Activated CD8-positive, alpha-beta memory T cell treated with anti-CD3 and anti-CD28 coated beads for 48 hours (primary cell): ENCODE data around the gene FBXO4.
"Not testable (repeated sequence)": the region's sequence is repeated elsewhere in the genome, so short reads cannot be mapped to it uniquely, and the experiment has no call there.

Experiments
- DNase-seq, 3 experiments: peaks; one replicate each; pipeline ENCODE4 v3.0.0-alpha.2; 2020; ENCODE audit warnings: low read depth in 2 of 3, low spot score in 2 of 3

The FBXO4 gene

GRCh38 chr5:41921874-41922273 lies 3.2 kb upstream of the FBXO4 start:
- DNase-seq: no peak

- no peak for DNase-seq
Observed at GRCh38 chr5:41924526-41924871, 582 bp upstream of the FBXO4 start.

- peak in 2 of 3 experiments; percentile 25 to 36 for DNase-seq
Observed at GRCh38 chr5:41925555-41925951, 472 bp downstream of the FBXO4 start.

- DNase-seq: no peak
Observed at GRCh38 chr5:41927604-41928003, 2.5 kb downstream of the FBXO4 start.

- DNase-seq: no peak
Observed at GRCh38 chr5:41929035-41929434, 4.0 kb downstream of the FBXO4 start.

GRCh38 chr5:41932770-41933169 lies 7.7 kb downstream of the FBXO4 start:
- DNase-seq: no peak

- no peak for DNase-seq
Observed at GRCh38 chr5:41935544-41935943, 10.5 kb downstream of the FBXO4 start.

GRCh38 chr5:41940641-41941040 lies 15.6 kb downstream of the FBXO4 start:
- no peak for DNase-seq

- not testable (repeated sequence) for DNase-seq
Observed at GRCh38 chr5:41945332-41945955, 20.4 kb downstream of the FBXO4 start.

- DNase-seq: no peak
Observed at GRCh38 chr5:41951224-41951623, 26.1 kb downstream of the FBXO4 start.

- no peak for DNase-seq
Observed at GRCh38 chr5:41954286-41954685, 29.2 kb downstream of the FBXO4 start.

- no peak for DNase-seq
Observed at GRCh38 chr5:41955432-41956024, 30.4 kb downstream of the FBXO4 start.

- no peak for DNase-seq
Observed at GRCh38 chr5:41956943-41957342, 31.9 kb downstream of the FBXO4 start.

- no peak for DNase-seq
Observed at GRCh38 chr5:41960481-41960880, 35.4 kb downstream of the FBXO4 start.

GRCh38 chr5:41961736-41962135 lies 36.7 kb downstream of the FBXO4 start:
- no peak for DNase-seq

- DNase-seq: no peak
Observed at GRCh38 chr5:41962491-41962890, 37.4 kb downstream of the FBXO4 start.

GRCh38 chr5:41966401-41967105 lies 41.5 kb downstream of the FBXO4 start:
- DNase-seq: no peak

- no peak for DNase-seq
Observed at GRCh38 chr5:41967401-41967800, 42.3 kb downstream of the FBXO4 start.

GRCh38 chr5:41968153-41968723 lies 43.2 kb downstream of the FBXO4 start:
- no peak for DNase-seq

- no peak for DNase-seq
Observed at GRCh38 chr5:41973087-41973486, 48.0 kb downstream of the FBXO4 start.

- no peak for DNase-seq
Observed at GRCh38 chr5:41973887-41974286, 48.8 kb downstream of the FBXO4 start.

- no peak for DNase-seq
Observed at GRCh38 chr5:41978676-41979075, 53.6 kb downstream of the FBXO4 start.
